Neural progenitor cell (in vitro differentiated cells): ENCODE results near the gene BICRAL.

Experiments
- EZH2 ChIP-seq: fragments of 200-600 bp; sonication (generic); IDR thresholded peaks from 2 replicates; pipeline ENCODE4 v1.6.1; 2017; ENCODE audit warnings: antibody characterized with exemption, mild to moderate bottlenecking, moderate library complexity
- EZH2phosphoT487 ChIP-seq: fragments of 200-600 bp; sonication (generic); IDR thresholded peaks from 2 replicates; pipeline ENCODE4 v1.6.1; 2017; ENCODE audit warnings: antibody characterized with exemption
- TF ChIP-seq, protein P1 (sequence below): fragments of 200-600 bp; sonication (generic); IDR thresholded peaks from 2 replicates; pipeline ENCODE4 v1.5.1; 2017; ENCODE audit warnings: antibody characterized with exemption, mild to moderate bottlenecking

DNA sequence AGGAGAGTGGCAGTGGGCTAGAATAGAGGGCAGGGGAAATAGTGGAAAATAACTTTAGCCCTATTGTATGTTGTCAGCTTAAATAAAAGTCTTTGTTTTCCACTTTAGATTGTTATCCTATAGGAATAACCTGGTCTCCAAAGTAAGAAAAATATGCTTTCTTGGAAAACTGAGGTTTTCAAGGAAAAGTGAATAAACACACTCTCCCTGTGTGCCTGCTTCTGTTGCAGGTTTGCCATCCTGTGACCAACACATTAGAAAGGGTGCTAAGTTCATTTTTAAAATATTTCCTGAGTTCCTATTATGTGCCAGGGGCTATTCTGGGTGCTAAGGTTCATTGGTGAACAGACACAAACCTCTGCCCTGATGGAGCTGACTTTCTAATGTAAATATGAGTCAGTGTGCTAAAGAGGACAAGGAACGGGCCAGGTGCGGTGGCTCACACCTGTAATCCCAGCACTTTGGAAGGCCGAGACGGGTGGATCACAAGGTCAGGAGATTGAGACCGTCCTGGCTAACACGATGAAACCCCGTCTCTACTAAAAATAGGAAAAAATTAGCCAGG, 23.5 kb downstream of the BICRAL start:
- TF ChIP-seq, protein P1, sequence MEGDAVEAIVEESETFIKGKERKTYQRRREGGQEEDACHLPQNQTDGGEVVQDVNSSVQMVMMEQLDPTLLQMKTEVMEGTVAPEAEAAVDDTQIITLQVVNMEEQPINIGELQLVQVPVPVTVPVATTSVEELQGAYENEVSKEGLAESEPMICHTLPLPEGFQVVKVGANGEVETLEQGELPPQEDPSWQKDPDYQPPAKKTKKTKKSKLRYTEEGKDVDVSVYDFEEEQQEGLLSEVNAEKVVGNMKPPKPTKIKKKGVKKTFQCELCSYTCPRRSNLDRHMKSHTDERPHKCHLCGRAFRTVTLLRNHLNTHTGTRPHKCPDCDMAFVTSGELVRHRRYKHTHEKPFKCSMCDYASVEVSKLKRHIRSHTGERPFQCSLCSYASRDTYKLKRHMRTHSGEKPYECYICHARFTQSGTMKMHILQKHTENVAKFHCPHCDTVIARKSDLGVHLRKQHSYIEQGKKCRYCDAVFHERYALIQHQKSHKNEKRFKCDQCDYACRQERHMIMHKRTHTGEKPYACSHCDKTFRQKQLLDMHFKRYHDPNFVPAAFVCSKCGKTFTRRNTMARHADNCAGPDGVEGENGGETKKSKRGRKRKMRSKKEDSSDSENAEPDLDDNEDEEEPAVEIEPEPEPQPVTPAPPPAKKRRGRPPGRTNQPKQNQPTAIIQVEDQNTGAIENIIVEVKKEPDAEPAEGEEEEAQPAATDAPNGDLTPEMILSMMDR: no peak
- TF ChIP-seq EZH2phosphoT487 (no peak), EZH2 (no peak)
